HEK293T (cell line): ENCODE measurements around the gene SERINC1.
"Not testable (repeated sequence)": the region's sequence is repeated elsewhere in the genome, so short reads cannot be mapped to it uniquely, and the experiment has no call there.

ENCODE experiments used
- CTCF ChIA-PET: fragments of 350-600 bp; formaldehyde crosslinking; extraction: SDS; loops from one replicate; lab custom pipeline; 2021; ENCODE audit warnings: antibody characterized with exemption, inconsistent platforms; lab: Yijun Ruan, JAX
- POLR2A ChIA-PET: fragments of 350-600 bp; formaldehyde crosslinking; extraction: SDS; loops from one replicate; lab custom pipeline; 2020; ENCODE audit warnings: antibody characterized with exemption, inconsistent platforms; lab: Yijun Ruan, JAX
- DNase-seq: peaks from one replicate; pipeline ENCODE4 v3.0.0; 2012; ENCODE audit warnings: mixed read lengths; ENCODE audit errors: extremely low spot score
- ARNT ChIP-seq: fragments of 450-650 bp; IDR thresholded peaks from 2 replicates; pipeline ENCODE4 v1.6.1; 2017; ENCODE audit warnings: mild to moderate bottlenecking
- BHLHE40 ChIP-seq: fragments of 450-650 bp; IDR thresholded peaks from 2 replicates; pipeline ENCODE4 v1.6.1; 2016; ENCODE audit warnings: mild to moderate bottlenecking, moderate library complexity, borderline replicate concordance
- CTBP1 ChIP-seq: fragments of 450-650 bp; IDR thresholded peaks from 2 replicates; pipeline ENCODE4 v1.6.1; 2016; ENCODE audit warnings: borderline replicate concordance
- ELF4 ChIP-seq: fragments of 450-650 bp; IDR thresholded peaks from 2 replicates; pipeline ENCODE4 v1.6.1; 2017; ENCODE audit warnings: antibody characterized with exemption
- FOXA1 ChIP-seq: fragments of 450-650 bp; IDR thresholded peaks from 2 replicates; pipeline ENCODE4 v1.6.1; 2016; ENCODE audit warnings: mild to moderate bottlenecking
- FOXK2 ChIP-seq: fragments of 450-650 bp; IDR thresholded peaks from 2 replicates; pipeline ENCODE4 v1.6.1; 2016; ENCODE audit warnings: mild to moderate bottlenecking
- FOXM1 ChIP-seq: fragments of 450-650 bp; IDR thresholded peaks from 2 replicates; pipeline ENCODE4 v1.6.1; 2017; ENCODE audit warnings: mild to moderate bottlenecking, borderline replicate concordance
- HDGF ChIP-seq: fragments of 450-650 bp; IDR thresholded peaks from 2 replicates; pipeline ENCODE4 v1.6.1; 2017; ENCODE audit warnings: antibody characterized with exemption, borderline replicate concordance
- L3MBTL2 ChIP-seq: fragments of 450-650 bp; conservative IDR thresholded peaks from 2 replicates; pipeline ENCODE4 v1.6.1; 2016; ENCODE audit warnings: mild to moderate bottlenecking
- LEF1 ChIP-seq: fragments of 450-650 bp; IDR thresholded peaks from 2 replicates; pipeline ENCODE4 v1.6.1; 2017; ENCODE audit warnings: mild to moderate bottlenecking, borderline replicate concordance
- NFRKB ChIP-seq: fragments of 450-650 bp; IDR thresholded peaks from 2 replicates; pipeline ENCODE4 v1.6.1; 2016; ENCODE audit warnings: mild to moderate bottlenecking, moderate library complexity
- SP1 ChIP-seq: fragments of 450-650 bp; IDR thresholded peaks from 2 replicates; pipeline ENCODE4 v1.6.1; 2017
- SUZ12 ChIP-seq: fragments of 450-650 bp; IDR thresholded peaks from 2 replicates; pipeline ENCODE4 v1.6.1; 2016; ENCODE audit warnings: mild to moderate bottlenecking
- TARDBP ChIP-seq: fragments of 450-650 bp; IDR thresholded peaks from 2 replicates; pipeline ENCODE4 v1.6.1; 2016
- ZNF384 ChIP-seq: fragments of 450-650 bp; IDR thresholded peaks from 2 replicates; pipeline ENCODE4 v1.6.1; 2016
- TF ChIP-seq, protein P1 (sequence below): fragments of 450-650 bp; IDR thresholded peaks from 2 replicates; pipeline ENCODE4 v1.6.1; 2016

Gene SERINC1

DNA sequence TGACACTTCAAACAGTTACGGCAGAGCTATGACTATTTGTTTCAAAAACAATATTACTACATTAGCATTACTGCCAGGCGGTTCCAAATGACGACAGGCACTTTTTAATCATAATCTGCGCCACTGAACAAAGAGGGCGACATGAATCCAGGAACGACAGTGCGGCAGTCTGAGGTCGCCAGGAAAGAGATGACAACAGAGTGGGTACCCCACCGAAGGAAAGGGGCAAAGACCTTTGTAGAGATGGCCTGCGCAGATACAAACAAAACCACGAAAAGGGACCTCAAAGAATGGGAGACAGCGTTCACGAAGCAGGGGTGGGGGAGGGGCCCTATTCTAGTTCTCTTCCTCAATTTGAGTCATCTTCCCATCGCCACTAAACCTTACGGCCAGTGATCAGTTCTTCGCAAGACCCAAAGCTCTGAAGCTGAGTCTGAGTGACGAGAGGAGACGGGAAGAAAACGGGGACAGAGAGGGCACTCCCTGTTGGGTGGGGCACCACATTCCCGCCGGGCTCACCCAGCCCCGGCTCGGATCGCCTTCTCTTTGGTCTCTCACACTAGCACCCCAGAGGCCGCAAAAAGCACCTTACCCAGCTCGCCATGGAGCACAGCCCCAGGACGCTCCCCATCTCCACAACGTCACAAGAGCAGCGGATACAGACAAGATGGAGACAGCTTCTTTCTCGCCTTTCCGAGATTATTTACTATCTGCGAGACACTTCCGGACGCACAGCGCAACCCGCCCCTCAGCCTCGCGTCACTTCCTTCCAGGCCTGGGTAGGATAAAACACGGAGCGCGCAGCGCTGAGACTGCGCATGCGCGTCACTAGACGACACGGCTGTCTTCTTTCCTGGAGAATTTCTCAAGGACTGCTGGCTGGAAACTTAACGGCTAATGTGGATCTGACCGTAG lies at the start of gene SERINC1:
Gene SERINC1 (minus strand): TSS at position 701 of the 915 bp plus-strand sequence. CDS start 70 bp downstream, at position 631.
- CTCF ChIA-PET, result no interaction called here

GRCh38 chr6:122511193-122511924 lies 39.8 kb upstream of the SERINC1 start:
- TF ChIP-seq FOXM1 (no peak), SUZ12 (no peak), BHLHE40 (no peak), CTBP1 (no peak)
- TF ChIP-seq, protein P1, sequence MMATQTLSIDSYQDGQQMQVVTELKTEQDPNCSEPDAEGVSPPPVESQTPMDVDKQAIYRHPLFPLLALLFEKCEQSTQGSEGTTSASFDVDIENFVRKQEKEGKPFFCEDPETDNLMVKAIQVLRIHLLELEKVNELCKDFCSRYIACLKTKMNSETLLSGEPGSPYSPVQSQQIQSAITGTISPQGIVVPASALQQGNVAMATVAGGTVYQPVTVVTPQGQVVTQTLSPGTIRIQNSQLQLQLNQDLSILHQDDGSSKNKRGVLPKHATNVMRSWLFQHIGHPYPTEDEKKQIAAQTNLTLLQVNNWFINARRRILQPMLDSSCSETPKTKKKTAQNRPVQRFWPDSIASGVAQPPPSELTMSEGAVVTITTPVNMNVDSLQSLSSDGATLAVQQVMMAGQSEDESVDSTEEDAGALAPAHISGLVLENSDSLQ, result no peak
- CTCF ChIA-PET, result no interaction called here
- no peak for DNase-seq
- POLR2A ChIA-PET, result no interaction called here

More for the DNA sequence above, at the start of gene SERINC1:
- TF ChIP-seq FOXK2, result no peak
- peak; percentile 47 for TF ChIP-seq ELF4
- TF ChIP-seq HDGF, result no peak
- no peak for TF ChIP-seq FOXM1
- TF ChIP-seq SP1, result no peak
- no peak for TF ChIP-seq TARDBP
- TF ChIP-seq, protein P1, result peak; percentile 95
- TF ChIP-seq CTBP1, result no peak
- TF ChIP-seq BHLHE40, result no peak
- 0 out of 2 replicates have a peak, but pooled peaks have one; percentile 21 for TF ChIP-seq L3MBTL2
- TF ChIP-seq LEF1, result no peak
- TF ChIP-seq FOXA1, result no peak
- no peak for TF ChIP-seq ZNF384
- TF ChIP-seq ARNT, result no peak
- POLR2A ChIA-PET, result interaction anchor here (0.6 to 1.5 kb wide), 9 partner anchors 9 to 154 kb away, joined by 3 to 5 read pairs (median 3); no protein-coding TSS in a partner anchor
- peak; percentile 96 for DNase-seq

- CTCF ChIA-PET, POLR2A ChIA-PET, DNase-seq: not testable (repeated sequence)
Measured at GRCh38 chr6:122505170-122505569, 33.6 kb upstream of the SERINC1 start.

- TF ChIP-seq NFRKB (no peak), BHLHE40 (no peak), FOXA1 (no peak), ZNF384 (no peak), HDGF (no peak), ELF4 (no peak), ARNT (no peak), CTBP1 (no peak), L3MBTL2 (no peak), TARDBP (no peak), FOXM1 (no peak), LEF1 (no peak), FOXK2 (no peak)
- TF ChIP-seq, protein P1, result no peak
- ChIA-PET POLR2A (no interaction called here), CTCF (no interaction called here)
- no peak for DNase-seq
Measured at GRCh38 chr6:122501475-122501874, 29.9 kb upstream of the SERINC1 start.

- no peak for DNase-seq
- ChIA-PET POLR2A (no interaction called here), CTCF (no interaction called here)
- TF ChIP-seq FOXK2 (no peak), ZNF384 (no peak), L3MBTL2 (no peak), LEF1 (no peak), ARNT (no peak), BHLHE40 (no peak), NFRKB (no peak), SP1 (no peak), TARDBP (no peak), CTBP1 (no peak), ELF4 (no peak), HDGF (no peak), SUZ12 (no peak), FOXM1 (no peak), FOXA1 (no peak)
- TF ChIP-seq, protein P1, result no peak
Measured at GRCh38 chr6:122495612-122496011, 24.0 kb upstream of the SERINC1 start.
